Activated CD4-positive, alpha-beta T cell treated with anti-CD3 and anti-CD28 coated beads for 1 hour (primary cell): ENCODE measurements around the gene ZNF414.
A peak's percentile ranks its signal among the peaks of the same experiment; 100 is the strongest.
"Not testable (repeated sequence)": the region's sequence is repeated elsewhere in the genome, so short reads cannot be mapped to it uniquely, and the experiment has no call there.

Experiments used
- DNase-seq: peaks from one replicate; pipeline ENCODE4 v3.0.0-alpha.2; 2020

Gene ZNF414

GRCh38 chr19:8513687-8514504, at the start of gene ZNF414:
Gene ZNF414 (minus strand): TSS chr19:8514167. CDS start chr19:8514046, 121 bp downstream.
- peak; percentile 93 for DNase-seq

GRCh38 chr19:8561075-8561764, 47.3 kb upstream of the ZNF414 start:
- DNase-seq: no peak

GRCh38 chr19:8558325-8558724, 44.4 kb upstream of the ZNF414 start:
- DNase-seq: no peak

GRCh38 chr19:8557642-8558238, 43.8 kb upstream of the ZNF414 start:
- no peak for DNase-seq

GRCh38 chr19:8553729-8554128, 39.8 kb upstream of the ZNF414 start:
- DNase-seq: not testable (repeated sequence)

GRCh38 chr19:8552810-8553209, 38.8 kb upstream of the ZNF414 start:
- no peak for DNase-seq

- no peak for DNase-seq
Observed at GRCh38 chr19:8550070-8550469, 36.1 kb upstream of the ZNF414 start.

GRCh38 chr19:8545743-8546142, 31.8 kb upstream of the ZNF414 start:
- no peak for DNase-seq

GRCh38 chr19:8544168-8544567, 30.2 kb upstream of the ZNF414 start:
- no peak for DNase-seq

GRCh38 chr19:8539621-8540149, 25.7 kb upstream of the ZNF414 start:
- DNase-seq: no peak

GRCh38 chr19:8537099-8537498, 23.1 kb upstream of the ZNF414 start:
- DNase-seq: no peak

- DNase-seq: no peak
Observed at GRCh38 chr19:8536282-8536681, 22.3 kb upstream of the ZNF414 start.

GRCh38 chr19:8532225-8532624, 18.3 kb upstream of the ZNF414 start:
- no peak for DNase-seq

- DNase-seq: no peak
Observed at GRCh38 chr19:8531470-8531869, 17.5 kb upstream of the ZNF414 start.

GRCh38 chr19:8530061-8530679, 16.2 kb upstream of the ZNF414 start:
- no peak for DNase-seq

- DNase-seq: no peak
Observed at GRCh38 chr19:8529369-8530006, 15.5 kb upstream of the ZNF414 start.

GRCh38 chr19:8528500-8528899, 14.5 kb upstream of the ZNF414 start:
- no peak for DNase-seq

GRCh38 chr19:8526345-8527091, 12.6 kb upstream of the ZNF414 start:
- DNase-seq: no peak

GRCh38 chr19:8525401-8525684, 11.4 kb upstream of the ZNF414 start:
- DNase-seq: no peak

GRCh38 chr19:8519388-8519787, 5.4 kb upstream of the ZNF414 start:
- DNase-seq: no peak

GRCh38 chr19:8518536-8518935, 4.6 kb upstream of the ZNF414 start:
- DNase-seq: no peak
